OCI-LY7 (cell line): ENCODE results near the gene DARS1. TPM values are rescaled to one million over a fixed set of nuclear protein-coding genes. Genes with fewer than 3 reads are reported as not detected.

Source experiments
- BruUV-seq: library from RNA; stranded (reverse); fragments of 400-500 nt; replicated peaks from 2 replicates; lab custom pipeline; 2021; lab: Mats Ljungman, UMichigan
- CTCF ChIA-PET: fragments of 300-600 bp; sonication (Branson Sonifier 250); formaldehyde crosslinking; loops from one replicate; lab custom pipeline; 2022; ENCODE audit warnings: antibody characterized with exemption; ENCODE audit not compliant: unreplicated experiment; lab: Charles Lee
- POLR2A ChIA-PET: fragments of 300-600 bp; sonication (Branson Sonifier 250); formaldehyde crosslinking; loops from one replicate; lab custom pipeline; 2022; ENCODE audit warnings: antibody characterized with exemption; lab: Charles Lee
- DNase-seq: peaks from one replicate; pipeline ENCODE4 v3.0.0-alpha.2; 2015; ENCODE audit warnings: low spot score
- H2AFZ ChIP-seq: fragments of 200-600 bp; sonication (generic), shearing (Covaris generic); 2 replicates; pipeline ENCODE4 v1.6.1; 2014; ENCODE audit warnings: mild to moderate bottlenecking, antibody characterized with exemption, low read length, moderate library complexity
- H3K27ac ChIP-seq: fragments of 200-600 bp; sonication (generic); 2 replicates; pipeline ENCODE4 v1.5.1; 2014; ENCODE audit warnings: mixed run types, low read depth, mild to moderate bottlenecking, moderate library complexity, low read length, inconsistent platforms; ENCODE audit not compliant: poor library complexity, severe bottlenecking
- H3K36me3 ChIP-seq: fragments of 200-600 bp; sonication (generic); 2 replicates; pipeline ENCODE4 v1.6.1; 2014; ENCODE audit warnings: mild to moderate bottlenecking, antibody characterized with exemption, low read length, moderate library complexity, mixed read lengths; ENCODE audit not compliant: insufficient read depth
- H3K4me1 ChIP-seq: fragments of 200-600 bp; sonication (generic); 2 replicates; pipeline ENCODE4 v1.5.1; 2014; ENCODE audit warnings: mild to moderate bottlenecking, low read length; ENCODE audit not compliant: insufficient read depth, poor library complexity, severe bottlenecking
- H3K4me2 ChIP-seq: fragments of 200-600 bp; sonication (generic); 2 replicates; pipeline ENCODE4 v1.6.1; 2014; ENCODE audit warnings: mild to moderate bottlenecking, low read length
- H3K4me3 ChIP-seq: fragments of 200-600 bp; sonication (generic); 2 replicates; pipeline ENCODE4 v1.5.1; 2014; ENCODE audit warnings: mild to moderate bottlenecking, low read depth, low read length; ENCODE audit not compliant: poor library complexity, severe bottlenecking
- H3K79me2 ChIP-seq: fragments of 200-600 bp; sonication (generic); 2 replicates; pipeline ENCODE4 v1.6.1; 2016; ENCODE audit warnings: low read depth, mild to moderate bottlenecking, low read length, moderate library complexity, mixed read lengths; ENCODE audit not compliant: insufficient read depth
- H3K9me2 ChIP-seq: fragments of 200-600 bp; sonication (generic); 2 replicates; pipeline ENCODE4 v1.6.1; 2016; ENCODE audit warnings: mild to moderate bottlenecking, low read length, mixed read lengths; ENCODE audit not compliant: insufficient read depth
- H3K9me3 ChIP-seq: fragments of 200-600 bp; sonication (generic); 2 replicates; pipeline ENCODE4 v1.6.1; 2014; ENCODE audit warnings: mild to moderate bottlenecking, mixed run types, low read length, mixed read lengths
- H4K20me1 ChIP-seq: fragments of 200-600 bp; sonication (generic); 2 replicates; pipeline ENCODE4 v1.6.1; 2014; ENCODE audit warnings: mild to moderate bottlenecking, antibody characterized with exemption, low read length, moderate library complexity, mixed read lengths; ENCODE audit not compliant: insufficient read depth
- EZH2phosphoT487 ChIP-seq: fragments of 200-600 bp; sonication (generic); IDR thresholded peaks from 2 replicates; pipeline ENCODE4 v1.6.1; 2018; ENCODE audit warnings: low read depth, borderline replicate concordance, mild to moderate bottlenecking, mixed run types, antibody characterized with exemption, low read length, moderate library complexity, mixed read lengths
- intact Hi-C: fragments of 100-400 bp; cut with micrococcal nuclease; formaldehyde crosslinking; loops from one replicate; pipeline ENCODE4 v1.10.0; 2022; ENCODE audit not compliant: unreplicated experiment
- total RNA-seq, 2 experiments: library from RNA; depleted of rRNA in 1 of 2; stranded (reverse); fragments of >200 nt in 1 of 2; shearing (Covaris generic) in 1 of 2; gene quantifications; 2 replicates each; pipeline ENCODE4 v1.2.3, GENCODE V29; 2014 to 2022
- TF ChIP-seq, protein P1 (sequence below): fragments of 200-600 bp; sonication (generic); conservative IDR thresholded peaks from 2 replicates; pipeline ENCODE4 v1.5.1; 2014; ENCODE audit warnings: mild to moderate bottlenecking, antibody characterized with exemption, low read length, moderate library complexity, mixed read lengths

DARS1 gene
- total RNA-seq, 2 experiments from 2014 or later = 90.5 to 140 TPM

DNA sequence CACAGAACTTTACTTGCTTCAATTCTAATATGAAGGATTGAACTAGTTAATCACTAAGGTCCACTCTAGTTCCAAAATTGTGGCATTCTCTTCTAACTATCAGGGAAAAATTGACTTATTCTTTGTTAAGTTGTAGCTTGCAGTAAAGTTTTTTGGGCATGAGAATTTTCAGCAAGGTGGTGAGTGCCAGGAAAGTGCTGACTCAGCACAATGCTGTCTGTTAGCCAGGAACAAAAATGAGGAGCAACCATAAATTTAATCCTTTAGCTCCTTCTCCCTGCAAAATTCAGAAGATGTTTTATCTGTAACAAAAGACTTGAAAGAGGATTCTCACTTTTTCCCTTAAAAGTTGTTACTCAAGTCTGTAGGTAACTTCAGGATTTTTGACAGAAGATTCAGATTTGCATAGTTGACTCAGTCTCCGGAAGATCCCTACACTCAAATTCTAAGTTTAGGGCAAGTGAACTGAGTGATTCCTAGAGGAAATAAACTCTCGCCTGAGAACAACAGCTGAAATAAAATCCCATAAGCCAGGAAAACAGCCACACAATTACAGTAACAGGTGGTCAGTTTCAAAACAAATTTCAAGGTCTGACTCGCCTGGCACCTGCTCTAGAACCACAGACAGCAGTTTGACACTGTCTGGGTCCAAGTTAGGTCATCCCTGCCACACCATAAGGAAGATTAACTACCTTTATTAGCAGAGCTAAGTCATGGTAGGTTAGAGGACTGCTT, 20.2 kb upstream of the DARS1 start:
- no peaks in the 10 kb centered on the region for H3K9me3 ChIP-seq
- peak overlapping the region; percentile 62 for H3K4me2 ChIP-seq
- ChIA-PET POLR2A (interaction anchor here (0.8 to 2.3 kb wide), 6 partner anchors 8 to 104 kb away, joined by 3 to 16 read pairs (median 6); no protein-coding TSS in a partner anchor), CTCF (no interaction called here)
- H3K27ac ChIP-seq = peak overlapping the region; percentile 5
- intact Hi-C loops = no loop called here
- peaks cover 9% of the 10 kb centered on the region; the same call in 1 of the 2 replicates for H3K36me3 ChIP-seq
- no peaks in the 10 kb centered on the region for H3K79me2 ChIP-seq
- H3K9me2 ChIP-seq = no peaks in the 10 kb centered on the region
- H3K4me3 ChIP-seq = peak overlapping the region; percentile 16
- DNase-seq = peak; percentile 49
- peak overlapping the region; percentile 78 for H2AFZ ChIP-seq
- H4K20me1 ChIP-seq = no peaks in the 10 kb centered on the region
- BruUV-seq = no TSS peak
- TF ChIP-seq, protein P1, sequence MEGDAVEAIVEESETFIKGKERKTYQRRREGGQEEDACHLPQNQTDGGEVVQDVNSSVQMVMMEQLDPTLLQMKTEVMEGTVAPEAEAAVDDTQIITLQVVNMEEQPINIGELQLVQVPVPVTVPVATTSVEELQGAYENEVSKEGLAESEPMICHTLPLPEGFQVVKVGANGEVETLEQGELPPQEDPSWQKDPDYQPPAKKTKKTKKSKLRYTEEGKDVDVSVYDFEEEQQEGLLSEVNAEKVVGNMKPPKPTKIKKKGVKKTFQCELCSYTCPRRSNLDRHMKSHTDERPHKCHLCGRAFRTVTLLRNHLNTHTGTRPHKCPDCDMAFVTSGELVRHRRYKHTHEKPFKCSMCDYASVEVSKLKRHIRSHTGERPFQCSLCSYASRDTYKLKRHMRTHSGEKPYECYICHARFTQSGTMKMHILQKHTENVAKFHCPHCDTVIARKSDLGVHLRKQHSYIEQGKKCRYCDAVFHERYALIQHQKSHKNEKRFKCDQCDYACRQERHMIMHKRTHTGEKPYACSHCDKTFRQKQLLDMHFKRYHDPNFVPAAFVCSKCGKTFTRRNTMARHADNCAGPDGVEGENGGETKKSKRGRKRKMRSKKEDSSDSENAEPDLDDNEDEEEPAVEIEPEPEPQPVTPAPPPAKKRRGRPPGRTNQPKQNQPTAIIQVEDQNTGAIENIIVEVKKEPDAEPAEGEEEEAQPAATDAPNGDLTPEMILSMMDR = no peak
- TF ChIP-seq EZH2phosphoT487 = no peak
- peaks cover 48% of the 10 kb centered on the region for H3K4me1 ChIP-seq

DNA sequence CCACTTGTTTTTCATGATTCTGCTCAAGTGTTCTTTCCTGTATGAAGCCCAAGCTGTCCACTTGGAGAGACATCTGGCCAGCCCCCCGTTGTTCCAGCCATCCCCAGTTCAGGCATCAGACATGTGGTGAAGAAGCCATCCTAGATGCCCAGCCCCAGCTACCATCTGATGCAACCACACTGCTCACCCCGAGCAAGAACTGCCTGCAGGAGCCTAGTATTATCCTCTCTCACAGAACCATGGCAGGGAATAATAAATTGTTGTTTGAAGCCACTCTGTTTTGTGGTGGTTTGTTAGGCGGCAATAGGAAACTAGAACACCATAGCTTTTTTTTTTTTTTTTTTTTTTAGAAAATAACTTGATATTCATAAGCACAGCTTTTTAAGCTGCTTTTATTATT, 19.5 kb upstream of the DARS1 start:
- peaks cover 55% of the 10 kb centered on the region for H3K4me1 ChIP-seq
- intact Hi-C loops = no loop called here

More for the DNA sequence above, 19.5 kb upstream of the DARS1 start:
- TF ChIP-seq, protein P1 = no peak
- TF ChIP-seq EZH2phosphoT487 = no peak
- no TSS peak for BruUV-seq
- CTCF ChIA-PET = no interaction called here
- DNase-seq = no peak
- Histone ChIP-seq H2AFZ (no peak overlapping the region), H4K20me1 (no peaks in the 10 kb centered on the region), H3K9me3 (no peaks in the 10 kb centered on the region), H3K4me3 (no peak overlapping the region), H3K9me2 (no peaks in the 10 kb centered on the region), H3K36me3 (peaks cover 9% of the 10 kb centered on the region; the same call in 1 of the 2 replicates), H3K27ac (no peak overlapping the region), H3K4me2 (no peak overlapping the region), H3K79me2 (no peaks in the 10 kb centered on the region)
- POLR2A ChIA-PET = interaction anchor here (0.5 to 2.3 kb wide), 6 partner anchors 16 to 160 kb away, joined by 3 to 16 read pairs (median 6); no protein-coding TSS in a partner anchor
